Measurements from ENCODE around the gene MRPL27. TPM values are rescaled to one million over a fixed set of nuclear protein-coding genes. Genes with fewer than 3 reads are reported as not detected.

The MRPL27 gene
- total and polyA plus RNA-seq, 2 of the 4 experiments (the other 2 are of a cell fraction) = 176 to 202 TPM

DNA sequence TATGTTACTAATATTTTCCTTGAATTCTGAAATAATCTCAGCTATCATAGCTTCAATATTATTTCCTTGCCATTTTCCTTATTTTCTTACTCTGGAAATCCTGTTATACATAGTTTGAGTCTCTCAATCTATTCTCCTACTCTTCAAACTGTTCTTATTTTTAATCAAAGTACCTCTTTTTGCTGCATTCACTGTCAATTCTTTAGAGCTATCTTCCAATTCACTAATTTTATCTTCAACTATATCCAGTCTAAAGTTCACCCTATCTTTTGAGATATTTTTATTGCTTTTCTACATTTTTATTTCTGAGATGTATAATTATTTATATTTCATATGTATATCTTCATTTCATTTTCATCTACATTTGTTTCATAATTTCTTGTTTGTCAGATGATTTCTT is 34.3 kb downstream of the MRPL27 start:
- H2AK9ac ChIP-seq (replicated peaks; ENCODE audit: low read depth, low read length, poor library complexity) = no peak overlapping the region
- no peak for TF ChIP-seq CEBPB (IDR thresholded peaks at IDR 0.05; ENCODE audit: low read depth, low read length)
- H3K79me1 ChIP-seq (ENCODE audit: low read depth in 1 of 2, low read length in 2 of 2) = no peaks in the 10 kb centered on the region
- ATAC-seq (ENCODE audit: low read depth) = no peak
- H4K91ac ChIP-seq (ENCODE audit: insufficient read depth, low read depth, low read length) = no peak overlapping the region
- no peak overlapping the region for H2BK20ac ChIP-seq (ENCODE audit: low read depth, low read length)
- intact Hi-C loops (cut with micrococcal nuclease) = no loop called here
- no peaks in the 10 kb centered on the region for H4K20me1 ChIP-seq (ENCODE audit: insufficient read depth, low read length)
- no peak overlapping the region for H3K56ac ChIP-seq (ENCODE audit: extremely low read depth, insufficient read depth, low read length)
- H3K14ac ChIP-seq (replicated peaks; ENCODE audit: low read depth, low read length) = no peak overlapping the region
- H2BK120ac ChIP-seq (ENCODE audit: low read depth, low read length) = no peak overlapping the region
- H3K36me3 ChIP-seq (ENCODE audit: control insufficient read depth, insufficient read depth, low read length) = no peaks in the 10 kb centered on the region
- no peak overlapping the region for H2BK5ac ChIP-seq (ENCODE audit: low read depth, low read length, poor library complexity, severe bottlenecking)
- no peak overlapping the region for H3K27ac ChIP-seq (ENCODE audit: insufficient read depth, low read length)
- no TSS peak for BruUV-seq (replicated peaks)
- in situ Hi-C loops (cut with MboI; ENCODE audit: low sequenced_read_pairs) = no loop called here
- ChIA-PET CTCF (no interaction called here), POLR2A (ENCODE audit: unreplicated experiment) (no interaction called here)
- dilution Hi-C loops (cut with HindIII; ENCODE audit: low sequenced_read_pairs, unreplicated experiment) = no loop called here
- H2AFZ ChIP-seq (replicated peaks; ENCODE audit: low read length, poor library complexity) = no peak overlapping the region
- no peak overlapping the region for H4K5ac ChIP-seq (ENCODE audit: low read depth, low read length)
- no peak overlapping the region for H2AK5ac ChIP-seq (ENCODE audit: low read depth, low read length)
- no peaks in the 10 kb centered on the region for H3K9me1 ChIP-seq (ENCODE audit: insufficient read depth, low read length)
- H2BK15ac ChIP-seq (ENCODE audit: low read depth, low read length) = no peak overlapping the region
- no peak overlapping the region for H4K8ac ChIP-seq (ENCODE audit: low read depth in 2 of 2, low read length in 2 of 2)
- peaks cover 2% of the 10 kb centered on the region; the same call in 1 of the 2 replicates for H3K9me3 ChIP-seq (ENCODE audit: control insufficient read depth, insufficient read depth, low read length)
- no peak overlapping the region for H3K23ac ChIP-seq (ENCODE audit: low read depth, low read length)
- no peak overlapping the region for H3K9ac ChIP-seq (ENCODE audit: low read depth, low read length)
- no peak overlapping the region for H3K4ac ChIP-seq (ENCODE audit: low read depth, low read length)
- 0 out of 2 replicates have a peak, but pooled peaks cover 2% of the 10 kb centered on the region for H3K27me3 ChIP-seq (ENCODE audit: control insufficient read depth, insufficient read depth, low read length)
- no peak overlapping the region for H3K4me3 ChIP-seq (ENCODE audit: insufficient read depth, low read depth, low read length)
- no peak for DNase-seq
- H3K4me2 ChIP-seq (ENCODE audit: low read depth, low read length) = no peak overlapping the region
- no peak overlapping the region for H3K18ac ChIP-seq (ENCODE audit: low read depth, low read length)
- no peaks in the 10 kb centered on the region for H3K4me1 ChIP-seq (ENCODE audit: control insufficient read depth, insufficient read depth, low read length)
